NCI-H345 treated with DMSO at 0.1 percent for 48 hours (cell line): ENCODE measurements around the gene DEFB114.

Source experiments
- DNase-seq: peaks from one replicate; lab custom pipeline; 2025; ENCODE audit not compliant: unreplicated experiment; lab: John Stamatoyannopoulos, UW

DEFB114 gene

GRCh38 chr6:49937017-49937416 is 26.9 kb downstream of the DEFB114 start:
- DNase-seq, result no peak

- no peak for DNase-seq
These were observed 28.6 kb downstream of the DEFB114 start for GRCh38 chr6:49935387-49935786.

GRCh38 chr6:49934770-49935169 is 29.2 kb downstream of the DEFB114 start:
- DNase-seq, result no peak

- no peak for DNase-seq
These were observed 30.4 kb downstream of the DEFB114 start for GRCh38 chr6:49933526-49933925.

- DNase-seq, result no peak
These were observed 34.6 kb downstream of the DEFB114 start for GRCh38 chr6:49929340-49929739.

- DNase-seq, result no peak
These were observed 40.1 kb downstream of the DEFB114 start for GRCh38 chr6:49923826-49924225.

GRCh38 chr6:49919935-49920644 is 43.9 kb downstream of the DEFB114 start:
- no peak for DNase-seq

- no peak for DNase-seq
These were observed 44.7 kb downstream of the DEFB114 start for GRCh38 chr6:49919261-49919660.

GRCh38 chr6:49918787-49919186 is 45.2 kb downstream of the DEFB114 start:
- DNase-seq, result no peak

GRCh38 chr6:49915035-49915434 is 48.9 kb downstream of the DEFB114 start:
- DNase-seq, result peak; percentile 26

- DNase-seq, result peak; percentile 94
These were observed 50.2 kb downstream of the DEFB114 start for GRCh38 chr6:49913636-49914375.

GRCh38 chr6:49912196-49912595 is 51.8 kb downstream of the DEFB114 start:
- no peak for DNase-seq

GRCh38 chr6:49911252-49911651 is 52.7 kb downstream of the DEFB114 start:
- DNase-seq, result no peak
